H1 (cell line): ENCODE data around the gene MAN2A1. TPM values are rescaled to one million over a fixed set of nuclear protein-coding genes. Genes with fewer than 3 reads are reported as not detected.

Experiments used
- CTCF ChIA-PET: fragments of 300-600 bp; sonication (Branson Sonifier 250); formaldehyde crosslinking; loops from one replicate; lab custom pipeline; 2021; ENCODE audit not compliant: partially characterized antibody; lab: Charles Lee
- POLR2A ChIA-PET: fragments of 300-600 bp; sonication (Branson Sonifier 250); formaldehyde crosslinking; loops from one replicate; lab custom pipeline; 2021; ENCODE audit warnings: inconsistent platforms; ENCODE audit not compliant: partially characterized antibody; lab: Charles Lee
- DNase-seq, 2 experiments: peaks; one replicate each; pipeline versions ENCODE4 v3.0.0 to v3.0.0-alpha.2; 2010 to 2022; ENCODE audit warnings: low spot score in 2 of 2, low read depth in 1 of 2, mixed read lengths in 1 of 2
- FAIRE-seq: peaks from 2 replicates; lab custom pipeline; 2011; peaks lifted over from hg19 to GRCh38; lab: Jason Lieb, UNC
- H2AFZ ChIP-seq: 2 replicates; pipeline ENCODE4 v1.8.1; 2012; ENCODE audit warnings: low read length, inconsistent platforms
- H2AK5ac ChIP-seq: 2 replicates; pipeline ENCODE4 v1.6.1; 2013; ENCODE audit warnings: low read depth, low read length
- H2BK120ac ChIP-seq: replicated peaks from 2 replicates; pipeline ENCODE3; 2013; ENCODE audit warnings: low read depth, low read length, inconsistent platforms
- H2BK12ac ChIP-seq: 2 replicates; pipeline ENCODE4 v1.6.1; 2013; ENCODE audit warnings: low read depth, low read length
- H2BK15ac ChIP-seq: 2 replicates; pipeline ENCODE4 v1.6.1; 2013; ENCODE audit warnings: low read length
- H2BK20ac ChIP-seq: 2 replicates; pipeline ENCODE4 v1.6.1; 2013; ENCODE audit warnings: low read length
- H2BK5ac ChIP-seq: 2 replicates; pipeline ENCODE4 v1.6.1; 2013; ENCODE audit warnings: low read depth, low read length
- H3K14ac ChIP-seq: 2 replicates; pipeline ENCODE4 v1.6.1; 2013; ENCODE audit warnings: inconsistent platforms; ENCODE audit not compliant: insufficient read length
- H3K18ac ChIP-seq: 2 replicates; pipeline ENCODE4 v1.6.1; 2013; ENCODE audit warnings: low read length; ENCODE audit errors: extremely low read depth
- H3K23ac ChIP-seq: 2 replicates; pipeline ENCODE4 v1.6.1; 2013; ENCODE audit warnings: inconsistent platforms; ENCODE audit not compliant: insufficient read length
- H3K23me2 ChIP-seq: 2 replicates; pipeline ENCODE4 v1.6.1; 2013; ENCODE audit warnings: low read depth, low read length
- H3K27ac ChIP-seq: 2 replicates; pipeline ENCODE4 v1.6.1; 2011; ENCODE audit warnings: low read depth, low read length, inconsistent platforms
- H3K27me3 ChIP-seq, 4 experiments: replicated peaks in 1 of 4; 1 replicate in 1 of 4; 2 replicates in 3 of 4; pipeline versions ENCODE4 v1.6.1 to v1.8.1; 2011 to 2013; ENCODE audit warnings: low read length in 3 of 4, mild to moderate bottlenecking in 3 of 4, inconsistent platforms in 2 of 4, mixed read lengths in 2 of 4, moderate library complexity in 1 of 4; ENCODE audit not compliant: control insufficient read depth in 3 of 4, insufficient read depth in 3 of 4; ENCODE audit errors: extremely low read depth in 1 of 4
- H3K36me3 ChIP-seq, 4 experiments: 2 replicates each; pipeline versions ENCODE4 v1.6.1 to v1.8.1; 2011 to 2013; ENCODE audit warnings: mild to moderate bottlenecking in 4 of 4, low read length in 3 of 4, moderate library complexity in 2 of 4, control low read depth in 1 of 4, inconsistent platforms in 1 of 4; ENCODE audit not compliant: insufficient read depth in 4 of 4, control insufficient read depth in 2 of 4
- H3K4ac ChIP-seq: replicated peaks from 2 replicates; pipeline ENCODE3; 2013; ENCODE audit warnings: low read length, low read depth, mixed read lengths, inconsistent platforms; ENCODE audit not compliant: insufficient read length
- H3K4me1 ChIP-seq, 4 experiments: replicated peaks in 1 of 4; 1 replicate in 1 of 4; 2 replicates in 3 of 4; pipeline versions ENCODE4 v1.6.1 to v1.8.1; 2011 to 2013; ENCODE audit warnings: low read length in 3 of 4, inconsistent platforms in 2 of 4, mixed read lengths in 1 of 4; ENCODE audit not compliant: insufficient read depth in 4 of 4, control insufficient read depth in 3 of 4
- H3K4me2 ChIP-seq, 2 experiments: 2 replicates each; pipeline versions ENCODE4 v1.6.1 to v1.8.1; 2011 to 2013; ENCODE audit warnings: low read depth in 2 of 2, low read length in 2 of 2, control low read depth in 1 of 2, inconsistent platforms in 1 of 2, mild to moderate bottlenecking in 1 of 2; ENCODE audit not compliant: insufficient read depth in 1 of 2
- H3K4me3 ChIP-seq, 4 experiments: fragments of 200-600, 300-600 bp in 1 of 4; sonication (generic), shearing (Covaris generic), sonication (Bioruptor Twin) in 1 of 4; 2 replicates each; pipeline versions ENCODE4 v1.5.1 to v1.8.1; 2011 to 2016; ENCODE audit warnings: low read length in 4 of 4, low read depth in 3 of 4, control low read depth in 2 of 4, inconsistent platforms in 2 of 4, mild to moderate bottlenecking in 2 of 4, mixed read lengths in 1 of 4, moderate library complexity in 1 of 4; ENCODE audit not compliant: insufficient read depth in 2 of 4; ENCODE audit errors: extremely low read depth in 1 of 4
- H3K56ac ChIP-seq: replicated peaks from 2 replicates; pipeline ENCODE3; 2013; ENCODE audit warnings: low read depth, mild to moderate bottlenecking, mixed read lengths, low read length, inconsistent platforms; ENCODE audit not compliant: insufficient read length
- H3K79me1 ChIP-seq: 2 replicates; pipeline ENCODE4 v1.6.1; 2013; ENCODE audit warnings: low read depth, low read length, control low read depth
- H3K79me2 ChIP-seq, 2 experiments: 2 replicates each; pipeline versions ENCODE4 v1.6.1 to v1.8.1; 2012 to 2013; ENCODE audit warnings: low read length in 2 of 2, mild to moderate bottlenecking in 2 of 2, inconsistent platforms in 1 of 2; ENCODE audit not compliant: insufficient read depth in 2 of 2, control insufficient read depth in 1 of 2
- H3K9ac ChIP-seq, 4 experiments: replicated peaks in 1 of 4; 1 replicate in 1 of 4; 2 replicates in 3 of 4; pipeline versions ENCODE4 v1.6.1 to v1.8.1; 2011 to 2013; ENCODE audit warnings: low read depth in 3 of 4, low read length in 3 of 4, control low read depth in 2 of 4, mild to moderate bottlenecking in 2 of 4, moderate library complexity in 2 of 4, inconsistent platforms in 1 of 4; ENCODE audit errors: extremely low read depth in 1 of 4
- H3K9me3 ChIP-seq, 2 experiments: 2 replicates each; pipeline versions ENCODE4 v1.6.1 to v1.8.1; 2012 to 2013; ENCODE audit warnings: mild to moderate bottlenecking in 2 of 2, moderate library complexity in 2 of 2, control low read depth in 1 of 2, inconsistent platforms in 1 of 2, low read depth in 1 of 2, low read length in 1 of 2, mixed read lengths in 1 of 2; ENCODE audit not compliant: insufficient read depth in 2 of 2
- H4K20me1 ChIP-seq, 2 experiments: replicated peaks in 1 of 2; 2 replicates each; pipeline versions ENCODE3 to v1.8.1; 2011 to 2013; ENCODE audit warnings: inconsistent platforms in 2 of 2, low read length in 2 of 2, mild to moderate bottlenecking in 1 of 2; ENCODE audit not compliant: insufficient read depth in 2 of 2, control insufficient read depth in 1 of 2
- H4K5ac ChIP-seq: 2 replicates; pipeline ENCODE4 v1.6.1; 2013; ENCODE audit warnings: low read length, low read depth, mixed read lengths, inconsistent platforms; ENCODE audit not compliant: insufficient read length
- H4K8ac ChIP-seq: 2 replicates; pipeline ENCODE4 v1.8.0; 2013; ENCODE audit warnings: mild to moderate bottlenecking, moderate library complexity, low read length, inconsistent platforms; ENCODE audit not compliant: insufficient read depth; ENCODE audit errors: extremely low read depth
- H4K91ac ChIP-seq: replicated peaks from 2 replicates; pipeline ENCODE3; 2013; ENCODE audit warnings: low read length, mixed read lengths, inconsistent platforms; ENCODE audit not compliant: insufficient read length
- ATF3 ChIP-seq: IDR thresholded peaks from 2 replicates; pipeline ENCODE4 v1.6.1; 2011; ENCODE audit warnings: low read depth, mild to moderate bottlenecking, low read length; ENCODE audit not compliant: insufficient read depth
- CBX5 ChIP-seq: fragments of 300-800, 300-1000 bp; sonication (generic); IDR thresholded peaks from 2 replicates; pipeline ENCODE4 v1.7.1; 2016; ENCODE audit warnings: antibody characterized with exemption, low read length, low read depth
- CHD2 ChIP-seq: IDR thresholded peaks from 2 replicates; pipeline ENCODE4 v1.6.1; 2012; ENCODE audit warnings: low read length, improper control_type of control experiment
- EZH2 ChIP-seq: fragments of 200-600 bp; sonication (generic); IDR thresholded peaks from 2 replicates; pipeline ENCODE4 v1.7.1; 2012; ENCODE audit warnings: low read depth, mild to moderate bottlenecking, moderate library complexity, low read length, inconsistent platforms; ENCODE audit not compliant: severe bottlenecking
- KDM1A ChIP-seq: fragments of 200-600, 300-600 bp; sonication (generic); IDR thresholded peaks from 2 replicates; pipeline ENCODE4 v1.7.1; 2016; ENCODE audit warnings: mild to moderate bottlenecking, low read length, borderline replicate concordance
- NANOG ChIP-seq: IDR thresholded peaks from 2 replicates; pipeline ENCODE4 v1.6.1; 2011; ENCODE audit warnings: low read length, low read depth, mild to moderate bottlenecking, inconsistent platforms; ENCODE audit not compliant: insufficient read depth, poor library complexity, severe bottlenecking
- PHF8 ChIP-seq: fragments of 200-600 bp; sonication (generic); conservative IDR thresholded peaks from 2 replicates; pipeline ENCODE4 v1.7.1; 2012; ENCODE audit warnings: low read depth, mild to moderate bottlenecking, inconsistent platforms, low read length, moderate library complexity
- RFX5 ChIP-seq: IDR thresholded peaks from 2 replicates; pipeline ENCODE4 v1.6.1; 2011; ENCODE audit warnings: low read depth, low read length, improper control_type of control experiment, borderline replicate concordance
- SP4 ChIP-seq: IDR thresholded peaks from 2 replicates; pipeline ENCODE4 v1.6.1; 2012; ENCODE audit warnings: low read length, inconsistent platforms
- WGBS, 2 experiments: shearing (Covaris generic) in 1 of 2; methylation state at CpG; one replicate each; pipeline versions ENCODE4 v1.1.6 to v1.1.7; 2013 to 2015; ENCODE audit warnings: low lambda C conversion rate in 2 of 2, mixed read lengths in 2 of 2, inconsistent platforms in 1 of 2, low coverage in 1 of 2, missing lambda C conversion rate in 1 of 2; ENCODE audit not compliant: insufficient replicate concordance in 2 of 2, insufficient coverage in 1 of 2, insufficient read length in 1 of 2; ENCODE audit errors: extremely low coverage in 1 of 2, missing lambda C conversion rate in 1 of 2; 5-methylcytosine and 5-hydroxymethylcytosine counted together
- polyA plus RNA-seq, 7 experiments: library from polyadenylated mRNA; depleted of rRNA in 3 of 7; stranded (reverse) in 5 of 7; unstranded in 2 of 7; fragments of >200 nt in 5 of 7; fragments of 200-250 nt in 2 of 7; gene quantifications; 1 replicate in 5 of 7; 2 replicates in 1 of 7; 4 replicates in 1 of 7; pipeline versions ENCODE4 v1.2.1 to v1.2.3, GENCODE V29; 2011 to 2013; ENCODE audit warnings: missing spikeins in 2 of 7, mixed read lengths in 2 of 7
- total RNA-seq: library from RNA; stranded (reverse); fragmentation: NEBNext Ultra II Directional; extraction: Animal tissue kit (Norgen Biotek cat#: 25700); gene quantifications from 2 replicates; pipeline ENCODE4 v1.2.1, GENCODE V29; 2021

MAN2A1 gene
- total and polyA plus RNA-seq, 2 of the 8 experiments (the other 6 are each of a cell fraction or from before 2014, with no cell fraction given): 29.1 to 102 TPM

DNA sequence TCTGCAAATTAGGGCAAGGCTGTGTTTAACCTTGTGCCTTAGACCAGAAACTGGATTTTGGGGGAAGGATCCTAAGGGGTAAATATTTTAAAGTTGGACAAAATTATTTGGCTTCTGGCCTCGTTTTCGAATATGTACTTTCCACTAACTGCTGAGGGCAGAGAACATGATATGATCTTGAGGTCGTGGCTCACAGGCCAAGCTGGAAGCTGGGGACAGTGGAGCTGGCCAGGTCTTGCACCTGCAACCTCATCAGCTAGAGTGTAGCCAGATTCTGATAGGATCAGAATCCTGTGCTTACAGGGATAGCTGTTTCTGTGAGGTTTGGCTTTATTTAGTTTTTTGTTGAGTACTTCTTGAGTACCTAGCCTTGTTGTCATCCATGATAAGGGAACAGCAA lies 24.9 kb downstream of the MAN2A1 start:
- H2BK12ac ChIP-seq: no peak overlapping the region
- WGBS, 2 experiments: 79% methylated on average over 3 of the region's 3 CpGs; no CpG with 5 or more reads in 1 of the 2 experiments
- H3K27ac ChIP-seq: no peak overlapping the region
- H2BK5ac ChIP-seq: no peak overlapping the region
- peaks cover 3 to 5% of the 10 kb centered on the region in 2 experiments for H4K20me1 ChIP-seq
- FAIRE-seq (no peak), DNase-seq (no peak)
- H3K56ac ChIP-seq: no peak overlapping the region
- no peak overlapping the region for H3K4me2 ChIP-seq
- no peak overlapping the region for H2BK20ac ChIP-seq
- H3K36me3 ChIP-seq: peaks cover 0 to 35% (median 6%) of the 10 kb centered on the region in 4 experiments; a peak in 4 of 8 replicates
- H2AFZ ChIP-seq: no peak overlapping the region
- CTCF ChIA-PET: interaction anchor here (1.2 kb wide), 1 partner anchor 12 kb away, joined by 3 read pairs; no protein-coding TSS in a partner anchor
- H3K4ac ChIP-seq: no peak overlapping the region
- H2BK15ac ChIP-seq: no peak overlapping the region
- no peak overlapping the region for H3K4me3 ChIP-seq
- H3K9ac ChIP-seq: no peak overlapping the region
- no peaks in the 10 kb centered on the region; a peak in 1 of 7 replicates for H3K4me1 ChIP-seq
- H3K18ac ChIP-seq: no peak overlapping the region
- H4K5ac ChIP-seq: no peak overlapping the region
- no peaks in the 10 kb centered on the region for H3K79me1 ChIP-seq
- no peak overlapping the region for H4K8ac ChIP-seq
- no peak overlapping the region for H3K14ac ChIP-seq
- H4K91ac ChIP-seq: no peak overlapping the region
- H3K27me3 ChIP-seq: no peaks in the 10 kb centered on the region
- H3K79me2 ChIP-seq: peaks cover 0 to 83% of the 10 kb centered on the region in 2 experiments; a peak in 3 of 4 replicates
- no peak overlapping the region for H2BK120ac ChIP-seq
- no peaks in the 10 kb centered on the region for H3K23me2 ChIP-seq
- POLR2A ChIA-PET: no interaction called here
- H2AK5ac ChIP-seq: no peak overlapping the region
- H3K23ac ChIP-seq: no peak overlapping the region
- H3K9me3 ChIP-seq: no peaks in the 10 kb centered on the region
- TF ChIP-seq ATF3 (no peak), KDM1A (no peak), EZH2 (no peak), CBX5 (no peak), RFX5 (no peak), NANOG (no peak), SP4 (no peak), CHD2 (no peak), PHF8 (no peak)
